ENCODE data around the gene MRPS18C. TPM values are rescaled to one million over a fixed set of nuclear protein-coding genes. Genes with fewer than 3 reads are reported as not detected.
"Not testable (repeated sequence)": the region's sequence is repeated elsewhere in the genome, so short reads cannot be mapped to it uniquely, and the experiment has no call there.

Gene MRPS18C
- total RNA-seq, 4 donors from 2014 or later, result 15.7 to 30.3 (median 22.3) TPM

- 63% methylated on average over 4 of the region's 4 CpGs for WGBS
- Histone ChIP-seq H3K27ac (replicated peaks in 1 of 4) (no peak overlapping the region), H3K4me3 (no peak overlapping the region), H3K4me1 (no peaks in the 10 kb centered on the region), H3K9me3 (no peaks in the 10 kb centered on the region), H3K36me3 (no peaks in the 10 kb centered on the region), H3K27me3 (no peaks in the 10 kb centered on the region)
- TF ChIP-seq POLR2A (IDR thresholded peaks at IDR 0.05; ENCODE audit: low read depth) (no peak), CTCF (IDR thresholded peaks at IDR 0.05) (no peak), POLR2AphosphoS5 (IDR thresholded peaks at IDR 0.05) (no peak), EP300 (IDR thresholded peaks at IDR 0.05) (no peak)
- intact Hi-C loops (cut with DNase I), result loop anchor here (10.0 kb wide), 1 partner anchor 1020 kb away; no protein-coding TSS in a partner anchor
- DNase-seq (ENCODE audit: extremely low spot score), result no peak
These were observed 48.6 kb downstream of the MRPS18C start for GRCh38 chr4:83504503-83504902.

- Histone ChIP-seq H3K4me1 (no peaks in the 10 kb centered on the region), H3K4me3 (no peak overlapping the region), H3K36me3 (no peaks in the 10 kb centered on the region), H3K27me3 (no peaks in the 10 kb centered on the region), H3K9me3 (no peaks in the 10 kb centered on the region), H3K27ac (replicated peaks in 1 of 4) (no peak overlapping the region)
- TF ChIP-seq POLR2AphosphoS5 (IDR thresholded peaks at IDR 0.05) (no peak), EP300 (IDR thresholded peaks at IDR 0.05) (no peak), POLR2A (IDR thresholded peaks at IDR 0.05; ENCODE audit: low read depth) (no peak), CTCF (IDR thresholded peaks at IDR 0.05) (no peak)
- WGBS, result 91% methylated on average over 10 of the region's 10 CpGs
- intact Hi-C loops (cut with DNase I), result loop anchor here (10.0 kb wide), 1 partner anchor 1020 kb away; no protein-coding TSS in a partner anchor
- no peak for DNase-seq (ENCODE audit: extremely low spot score)
These were observed 49.1 kb downstream of the MRPS18C start for GRCh38 chr4:83504996-83505395.

- WGBS, result 70% methylated on average over 3 of the region's 3 CpGs
- DNase-seq (ENCODE audit: extremely low spot score); H3K4me3 ChIP-seq; H3K27ac ChIP-seq (replicated peaks in 1 of 4); H3K27me3 ChIP-seq; H3K36me3 ChIP-seq; H3K4me1 ChIP-seq; H3K9me3 ChIP-seq: not testable (repeated sequence)
- TF ChIP-seq POLR2AphosphoS5 (IDR thresholded peaks at IDR 0.05), result peak; percentile 17 to 21
- TF ChIP-seq CTCF (IDR thresholded peaks at IDR 0.05), result peak; percentile 63 to 78 (median 78)
- intact Hi-C loops (cut with DNase I), result loop anchor here (1.0 to 10.0 kb wide), 2 partner anchors 130 to 1016 kb away; no protein-coding TSS in a partner anchor
These were observed 53.3 kb downstream of the MRPS18C start for GRCh38 chr4:83509156-83509585.

GRCh38 chr4:83510442-83510841 lies 54.6 kb downstream of the MRPS18C start:
- WGBS, result 100% methylated on average over 3 of the region's 4 CpGs
- intact Hi-C loops (cut with DNase I), result no loop called here
- H3K4me1 ChIP-seq, result no peaks in the 10 kb centered on the region

More at GRCh38 chr4:83510442-83510841, 54.6 kb downstream of the MRPS18C start:
- TF ChIP-seq CTCF (IDR thresholded peaks at IDR 0.05) (no peak), POLR2AphosphoS5 (IDR thresholded peaks at IDR 0.05) (no peak)
- Histone ChIP-seq H3K36me3 (no peaks in the 10 kb centered on the region), H3K27me3 (no peaks in the 10 kb centered on the region), H3K27ac (replicated peaks in 1 of 4) (no peak overlapping the region), H3K9me3 (no peaks in the 10 kb centered on the region), H3K4me3 (no peak overlapping the region)
- no peak for DNase-seq (ENCODE audit: extremely low spot score)

Other genes with a start within 250 kb of the MRPS18C start
- 1 to 10 TPM; 4.6 to 6.5 (median 5.4) TPM for gene COQ2, start 171.3 kb upstream of the MRPS18C start, total RNA-seq
- gene HPSE, start 121.2 kb upstream of the MRPS18C start, total RNA-seq, result 1 to 10 TPM in 1 of 4 donors, under 1 TPM in 3; 0.42 to 1.5 (median 0.88) TPM
- 10 to 100 TPM in 3 of 4 donors, 1 to 10 TPM in 1; 7.8 to 15.9 (median 12.3) TPM for gene HELQ, start 235 bp upstream of the MRPS18C start, total RNA-seq
- gene ABRAXAS1, start 29.0 kb downstream of the MRPS18C start, total RNA-seq, result 10 to 100 TPM in 3 of 4 donors, 1 to 10 TPM in 1; 9.3 to 13.5 (median 10.8) TPM
- 1 to 10 TPM; 3.7 to 7.5 (median 5.4) TPM for gene GPAT3, start 80.0 kb downstream of the MRPS18C start, total RNA-seq

Data from esophagus muscularis mucosa (tissue), 4 donors.